IMR-90 (cell line): Measurements from ENCODE around the gene C2orf74. TPM values are rescaled to one million over a fixed set of nuclear protein-coding genes. Genes with fewer than 3 reads are reported as not detected.
A peak's percentile ranks its signal among the peaks of the same experiment; 100 is the strongest.

ENCODE experiments used
- ATAC-seq: fragments of 200-7000 bp; cut with Tn5 transposase; 2 replicates; pipeline ENCODE4 v1.9.1; 2020; ENCODE audit warnings: low read depth, mild to moderate bottlenecking, moderate library complexity
- BruUV-seq: library from RNA; stranded (reverse); fragments of 400-500 nt; replicated peaks from 2 replicates; lab custom pipeline; 2021; lab: Mats Ljungman, UMichigan
- CTCF ChIA-PET: fragments of 300-600 bp; formaldehyde crosslinking; extraction: SDS; loops from one replicate; lab custom pipeline; 2021; ENCODE audit warnings: antibody characterized with exemption; lab: Yijun Ruan, JAX
- POLR2A ChIA-PET: fragments of 300-600 bp; sonication (Branson Sonifier 250); formaldehyde crosslinking; loops from one replicate; lab custom pipeline; 2022; ENCODE audit warnings: antibody characterized with exemption; ENCODE audit not compliant: unreplicated experiment; lab: Charles Lee
- DNase-seq: peaks from one replicate; pipeline ENCODE4 v3.0.0; 2013
- H2AFZ ChIP-seq: replicated peaks from 2 replicates; pipeline ENCODE3; 2013; ENCODE audit warnings: low read length, mild to moderate bottlenecking; ENCODE audit not compliant: poor library complexity
- H2AK5ac ChIP-seq: 2 replicates; pipeline ENCODE4 v1.6.1; 2013; ENCODE audit warnings: low read depth, low read length, inconsistent platforms
- H2AK9ac ChIP-seq: replicated peaks from 2 replicates; pipeline ENCODE3; 2013; ENCODE audit warnings: mild to moderate bottlenecking, low read depth, low read length, moderate library complexity; ENCODE audit not compliant: poor library complexity
- H2BK120ac ChIP-seq: 2 replicates; pipeline ENCODE4 v1.6.1; 2013; ENCODE audit warnings: low read depth, low read length, inconsistent platforms
- H2BK15ac ChIP-seq: 3 replicates; pipeline ENCODE4 v1.6.1; 2013; ENCODE audit warnings: low read depth, low read length, inconsistent platforms
- H2BK20ac ChIP-seq: 2 replicates; pipeline ENCODE4 v1.6.1; 2013; ENCODE audit warnings: low read depth, mild to moderate bottlenecking, inconsistent platforms, low read length, moderate library complexity
- H2BK5ac ChIP-seq: 2 replicates; pipeline ENCODE4 v1.6.1; 2013; ENCODE audit warnings: mild to moderate bottlenecking, low read depth, low read length, inconsistent platforms; ENCODE audit not compliant: poor library complexity, severe bottlenecking
- H3K14ac ChIP-seq: replicated peaks from 2 replicates; pipeline ENCODE4 v1.6.1; 2013; ENCODE audit warnings: low read depth, low read length, inconsistent platforms
- H3K18ac ChIP-seq: 2 replicates; pipeline ENCODE4 v1.6.1; 2013; ENCODE audit warnings: low read depth, low read length, control low read depth
- H3K23ac ChIP-seq: 2 replicates; pipeline ENCODE4 v1.6.1; 2013; ENCODE audit warnings: low read depth, low read length, inconsistent platforms
- H3K27ac ChIP-seq: 2 replicates; pipeline ENCODE4 v1.5.1; 2013; ENCODE audit warnings: mild to moderate bottlenecking, control low read depth, low read length; ENCODE audit not compliant: insufficient read depth
- H3K27me3 ChIP-seq: 2 replicates; pipeline ENCODE4 v1.6.1; 2013; ENCODE audit warnings: low read length; ENCODE audit not compliant: control insufficient read depth, insufficient read depth
- H3K36me3 ChIP-seq: 2 replicates; pipeline ENCODE4 v1.6.1; 2013; ENCODE audit warnings: low read length, mixed read lengths; ENCODE audit not compliant: control insufficient read depth, insufficient read depth
- H3K4ac ChIP-seq: 2 replicates; pipeline ENCODE4 v1.6.1; 2013; ENCODE audit warnings: low read depth, low read length, inconsistent platforms
- H3K4me1 ChIP-seq: 2 replicates; pipeline ENCODE4 v1.6.1; 2013; ENCODE audit warnings: low read length, mixed read lengths; ENCODE audit not compliant: control insufficient read depth, insufficient read depth
- H3K4me2 ChIP-seq: 2 replicates; pipeline ENCODE4 v1.6.1; 2013; ENCODE audit warnings: low read depth, mild to moderate bottlenecking, control low read depth, low read length, moderate library complexity
- H3K4me3 ChIP-seq: 2 replicates; pipeline ENCODE4 v1.5.1; 2013; ENCODE audit warnings: low read depth, mild to moderate bottlenecking, control low read depth, low read length, moderate library complexity; ENCODE audit not compliant: insufficient read depth
- H3K56ac ChIP-seq: 2 replicates; pipeline ENCODE4 v1.6.1; 2013; ENCODE audit warnings: low read length, inconsistent platforms; ENCODE audit not compliant: insufficient read depth; ENCODE audit errors: extremely low read depth
- H3K79me1 ChIP-seq, 2 experiments: 2 replicates each; pipeline ENCODE4 v1.6.1; 2013; ENCODE audit warnings: low read length in 2 of 2, inconsistent platforms in 1 of 2, low read depth in 1 of 2
- H3K9ac ChIP-seq: 2 replicates; pipeline ENCODE4 v1.6.1; 2013; ENCODE audit warnings: low read depth, low read length, control low read depth
- H3K9me1 ChIP-seq: 2 replicates; pipeline ENCODE4 v1.6.1; 2013; ENCODE audit warnings: low read length, inconsistent platforms; ENCODE audit not compliant: insufficient read depth
- H3K9me3 ChIP-seq: 2 replicates; pipeline ENCODE4 v1.6.1; 2013; ENCODE audit warnings: low read length; ENCODE audit not compliant: control insufficient read depth, insufficient read depth
- H4K20me1 ChIP-seq: 2 replicates; pipeline ENCODE4 v1.6.1; 2013; ENCODE audit warnings: low read length, inconsistent platforms; ENCODE audit not compliant: insufficient read depth
- H4K5ac ChIP-seq: 2 replicates; pipeline ENCODE4 v1.6.1; 2013; ENCODE audit warnings: mild to moderate bottlenecking, low read depth, low read length, control low read depth
- H4K8ac ChIP-seq, 2 experiments: 2 replicates each; pipeline ENCODE4 v1.6.1; 2013; ENCODE audit warnings: low read depth in 2 of 2, low read length in 2 of 2, control low read depth in 1 of 2, inconsistent platforms in 1 of 2
- H4K91ac ChIP-seq: 2 replicates; pipeline ENCODE4 v1.6.1; 2013; ENCODE audit warnings: low read depth, low read length, inconsistent platforms; ENCODE audit not compliant: insufficient read depth
- BHLHE40 ChIP-seq: fragments of 150-350 bp; IDR thresholded peaks from 2 replicates; pipeline ENCODE4 v1.6.1; 2016; ENCODE audit warnings: mild to moderate bottlenecking, low read depth, low read length
- MXI1 ChIP-seq: IDR thresholded peaks from 2 replicates; pipeline ENCODE4 v1.6.1; 2012; ENCODE audit warnings: low read depth, mild to moderate bottlenecking, low read length, moderate library complexity, borderline replicate concordance
- whole genome bisulfite sequencing, 2 experiments: methylation state at CpG; one replicate each; pipeline versions ENCODE4 v1.1.5 to v1.1.7; 2013; ENCODE audit warnings: missing lambda C conversion rate in 2 of 2; ENCODE audit not compliant: insufficient read length in 1 of 2; ENCODE audit errors: extremely low coverage in 2 of 2; 5-methylcytosine and 5-hydroxymethylcytosine counted together
- dilution Hi-C: fragments of 300-500 bp; cut with HindIII; formaldehyde crosslinking; loops from one replicate; pipeline ENCODE4 v1.14.3; 2018; ENCODE audit warnings: low sequenced_read_pairs; ENCODE audit not compliant: unreplicated experiment
- in situ Hi-C: fragments of 300-500 bp; cut with MboI; formaldehyde crosslinking; loops from 3 replicates; pipeline ENCODE4 v1.14.3; 2019; ENCODE audit warnings: low sequenced_read_pairs, inconsistent platforms, mixed read lengths
- intact Hi-C: fragments of 100-400 bp; cut with micrococcal nuclease; formaldehyde crosslinking; loops from 2 replicates; pipeline ENCODE4 v1.10.0; 2022
- polyA plus RNA-seq, 3 experiments: library from polyadenylated mRNA; depleted of rRNA; stranded (reverse); fragments of >200 nt; gene quantifications; 2 replicates each; pipeline ENCODE4 v1.2.3, GENCODE V29; 2012; ENCODE audit warnings: low replicate concordance in 1 of 3
- total RNA-seq: library from RNA; depleted of rRNA; stranded (reverse); fragments of >200 nt; gene quantifications from 2 replicates; pipeline ENCODE4 v1.2.3, GENCODE V29; 2012
- TF ChIP-seq, protein P1 (sequence below): conservative IDR thresholded peaks from 2 replicates; pipeline ENCODE4 v1.5.1; 2012; ENCODE audit warnings: mild to moderate bottlenecking, low read depth, low read length, improper control_type of control experiment

The C2orf74 gene
- total and polyA plus RNA-seq, 2 of the 4 experiments (the other 2 are of a cell fraction): 8.4 to 21.9 TPM

DNA sequence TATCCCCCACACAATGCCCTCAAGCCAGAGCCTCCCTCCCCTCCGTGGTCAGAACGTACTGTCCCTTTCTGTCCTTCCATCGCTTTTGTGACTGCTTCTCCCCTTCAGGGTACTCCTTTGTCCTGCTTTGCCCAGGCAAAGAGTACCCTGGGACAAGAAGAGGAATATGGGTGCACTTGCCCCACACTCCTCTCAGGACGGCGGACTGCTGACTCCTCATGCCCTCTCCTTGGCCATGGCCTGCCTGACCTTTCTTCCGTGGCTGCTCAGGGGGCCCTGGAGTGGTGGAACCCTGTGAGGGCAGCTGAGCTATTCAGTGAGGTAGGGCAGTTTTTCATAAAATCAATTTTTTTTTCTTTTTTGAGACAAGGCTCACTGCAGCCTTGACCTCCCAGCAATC lies 18.7 kb downstream of the C2orf74 start (continued):
- TF ChIP-seq, protein P1, sequence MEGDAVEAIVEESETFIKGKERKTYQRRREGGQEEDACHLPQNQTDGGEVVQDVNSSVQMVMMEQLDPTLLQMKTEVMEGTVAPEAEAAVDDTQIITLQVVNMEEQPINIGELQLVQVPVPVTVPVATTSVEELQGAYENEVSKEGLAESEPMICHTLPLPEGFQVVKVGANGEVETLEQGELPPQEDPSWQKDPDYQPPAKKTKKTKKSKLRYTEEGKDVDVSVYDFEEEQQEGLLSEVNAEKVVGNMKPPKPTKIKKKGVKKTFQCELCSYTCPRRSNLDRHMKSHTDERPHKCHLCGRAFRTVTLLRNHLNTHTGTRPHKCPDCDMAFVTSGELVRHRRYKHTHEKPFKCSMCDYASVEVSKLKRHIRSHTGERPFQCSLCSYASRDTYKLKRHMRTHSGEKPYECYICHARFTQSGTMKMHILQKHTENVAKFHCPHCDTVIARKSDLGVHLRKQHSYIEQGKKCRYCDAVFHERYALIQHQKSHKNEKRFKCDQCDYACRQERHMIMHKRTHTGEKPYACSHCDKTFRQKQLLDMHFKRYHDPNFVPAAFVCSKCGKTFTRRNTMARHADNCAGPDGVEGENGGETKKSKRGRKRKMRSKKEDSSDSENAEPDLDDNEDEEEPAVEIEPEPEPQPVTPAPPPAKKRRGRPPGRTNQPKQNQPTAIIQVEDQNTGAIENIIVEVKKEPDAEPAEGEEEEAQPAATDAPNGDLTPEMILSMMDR: no peak
- TF ChIP-seq MXI1: no peak

DNA sequence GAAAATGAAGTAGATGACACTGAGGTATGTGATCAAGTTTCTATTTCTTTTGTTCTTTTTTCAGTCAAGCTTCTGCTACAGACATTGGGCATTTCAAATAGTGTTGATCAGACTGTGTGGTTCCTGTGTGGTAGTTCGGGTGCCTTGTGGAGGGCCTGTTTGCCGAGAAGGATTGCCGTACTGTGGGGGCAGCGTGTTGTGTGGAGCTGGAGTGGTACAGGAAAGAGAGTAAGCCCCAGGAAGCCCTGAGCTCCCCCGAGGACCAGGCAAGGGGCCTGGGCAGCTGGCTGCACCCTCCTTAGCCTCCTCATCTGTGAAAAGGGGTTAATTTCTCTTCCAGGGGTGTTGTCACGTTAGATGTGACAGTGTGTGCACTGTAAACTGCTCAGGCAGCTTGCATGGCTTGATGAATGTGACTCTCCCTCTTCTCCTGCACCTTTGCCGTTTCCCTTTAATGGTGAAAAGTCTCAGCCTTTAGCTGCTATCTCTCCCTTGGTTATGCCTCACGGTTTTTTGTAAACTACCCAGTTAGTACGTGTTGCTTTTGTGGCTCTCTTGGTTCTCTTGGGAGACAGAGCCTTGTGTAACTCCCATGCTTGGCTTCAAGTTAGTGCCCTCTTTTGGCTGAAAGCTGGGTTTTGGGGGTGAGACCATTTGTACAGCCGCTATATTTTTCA lies 19.5 kb downstream of the C2orf74 start:
- peak overlapping the region; percentile 48; the same call in 1 of the 2 replicates for H3K4me2 ChIP-seq
- peak overlapping the region; percentile 70 for H3K23ac ChIP-seq
- peak overlapping the region; percentile 49 for H3K14ac ChIP-seq
- H3K9me1 ChIP-seq: peaks cover 28% of the 10 kb centered on the region
- H2AK5ac ChIP-seq: peak overlapping the region; percentile 32; the same call in 1 of the 2 replicates
- H3K18ac ChIP-seq: no peak overlapping the region
- peaks cover 28% of the 10 kb centered on the region for H3K4me1 ChIP-seq
- dilution Hi-C loops (no loop called here), in situ Hi-C loops (no loop called here), intact Hi-C loops (no loop called here)
- no peak overlapping the region for H2BK120ac ChIP-seq
- no peak overlapping the region for H4K91ac ChIP-seq
- H3K56ac ChIP-seq: no peak overlapping the region
- peak overlapping the region; percentile 80 for H2AK9ac ChIP-seq
- no peak overlapping the region for H3K9ac ChIP-seq
- no peak overlapping the region for H4K5ac ChIP-seq
- no peak overlapping the region for H2BK5ac ChIP-seq
- no peak overlapping the region for H3K4me3 ChIP-seq
- peaks cover 8% of the 10 kb centered on the region; the same call in 1 of the 2 replicates for H4K20me1 ChIP-seq
- WGBS, 2 experiments: 80% methylated on average over 3 of the region's 10 CpGs; no CpG with 5 or more reads in 1 of the 2 experiments
- peaks cover 49 to 76% of the 10 kb centered on the region in 2 experiments for H3K79me1 ChIP-seq
- H2BK15ac ChIP-seq: no peak overlapping the region
- no peak overlapping the region for H2BK20ac ChIP-seq
- TF ChIP-seq BHLHE40: no peak
- peaks cover 50% of the 10 kb centered on the region for H3K36me3 ChIP-seq
- BruUV-seq: no TSS peak
- peak overlapping the region; percentile 23; the same call in 1 of the 2 replicates for H3K27ac ChIP-seq
- H3K4ac ChIP-seq: peak overlapping the region; percentile 13; the same call in 1 of the 2 replicates
- peak overlapping the region; percentile 1 for H2AFZ ChIP-seq
- no peaks in the 10 kb centered on the region for H3K9me3 ChIP-seq
- H3K27me3 ChIP-seq: no peaks in the 10 kb centered on the region
- ATAC-seq: no peak
- CTCF ChIA-PET: no interaction called here
- no peak for DNase-seq
- POLR2A ChIA-PET: no interaction called here
- peak overlapping the region; percentile 24 to 34; a peak in 1 of 4 replicates for H4K8ac ChIP-seq
